OCI-LY1 (cell line): Measurements from ENCODE around the gene ZFYVE16.
"Not testable (repeated sequence)": the region's sequence is repeated elsewhere in the genome, so short reads cannot be mapped to it uniquely, and the experiment has no call there.

Experiments used
- EZH2 ChIP-seq: fragments of 200-600 bp; sonication (generic), shearing (Covaris generic); IDR thresholded peaks from 2 replicates; pipeline ENCODE4 v1.8.0; 2017; ENCODE audit warnings: borderline replicate concordance, mixed run types, mild to moderate bottlenecking, antibody characterized with exemption, low read length, moderate library complexity, mixed read lengths
- TF ChIP-seq, protein P1 (sequence below): fragments of 200-600 bp; sonication (generic), shearing (Covaris generic); IDR thresholded peaks from 2 replicates; pipeline ENCODE4 v1.5.1; 2017; ENCODE audit warnings: mild to moderate bottlenecking, antibody characterized with exemption, low read length, moderate library complexity, mixed read lengths

DNA sequence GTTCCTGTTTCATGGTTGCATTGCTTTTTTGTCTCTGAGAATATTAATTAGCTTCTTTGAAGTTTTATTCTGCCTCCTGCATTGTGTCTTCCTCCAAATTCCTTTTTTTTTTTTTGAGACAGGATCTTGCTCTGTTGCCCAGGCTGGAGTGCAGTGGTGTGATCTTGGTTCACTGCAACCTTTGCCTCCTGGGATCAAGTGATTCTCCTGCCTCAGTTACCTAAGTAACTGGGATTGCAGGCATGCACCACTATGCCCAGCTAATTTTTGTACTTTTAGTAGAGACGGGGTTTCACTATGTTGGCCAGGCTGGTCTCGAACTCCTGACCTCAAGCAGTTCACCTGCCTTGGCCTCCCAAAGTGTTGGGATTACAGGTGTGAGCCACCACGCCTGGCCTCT lies 16.5 kb downstream of the ZFYVE16 start:
- TF ChIP-seq, protein P1, sequence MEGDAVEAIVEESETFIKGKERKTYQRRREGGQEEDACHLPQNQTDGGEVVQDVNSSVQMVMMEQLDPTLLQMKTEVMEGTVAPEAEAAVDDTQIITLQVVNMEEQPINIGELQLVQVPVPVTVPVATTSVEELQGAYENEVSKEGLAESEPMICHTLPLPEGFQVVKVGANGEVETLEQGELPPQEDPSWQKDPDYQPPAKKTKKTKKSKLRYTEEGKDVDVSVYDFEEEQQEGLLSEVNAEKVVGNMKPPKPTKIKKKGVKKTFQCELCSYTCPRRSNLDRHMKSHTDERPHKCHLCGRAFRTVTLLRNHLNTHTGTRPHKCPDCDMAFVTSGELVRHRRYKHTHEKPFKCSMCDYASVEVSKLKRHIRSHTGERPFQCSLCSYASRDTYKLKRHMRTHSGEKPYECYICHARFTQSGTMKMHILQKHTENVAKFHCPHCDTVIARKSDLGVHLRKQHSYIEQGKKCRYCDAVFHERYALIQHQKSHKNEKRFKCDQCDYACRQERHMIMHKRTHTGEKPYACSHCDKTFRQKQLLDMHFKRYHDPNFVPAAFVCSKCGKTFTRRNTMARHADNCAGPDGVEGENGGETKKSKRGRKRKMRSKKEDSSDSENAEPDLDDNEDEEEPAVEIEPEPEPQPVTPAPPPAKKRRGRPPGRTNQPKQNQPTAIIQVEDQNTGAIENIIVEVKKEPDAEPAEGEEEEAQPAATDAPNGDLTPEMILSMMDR = not testable (repeated sequence)
- not testable (repeated sequence) for TF ChIP-seq EZH2
